ENCODE data around the gene AP2A2.

The AP2A2 gene

GRCh38 chr11:1044160-1044559, 118.5 kb downstream of the AP2A2 start:
- DNase-seq: no peak

GRCh38 chr11:1047595-1048156, 122.0 kb downstream of the AP2A2 start:
- DNase-seq: no peak

GRCh38 chr11:1048375-1049070, 122.9 kb downstream of the AP2A2 start:
- DNase-seq: no peak

- no peak for DNase-seq
Observed at GRCh38 chr11:1049071-1049405, 123.4 kb downstream of the AP2A2 start.

GRCh38 chr11:1049431-1049891, 123.8 kb downstream of the AP2A2 start:
- DNase-seq: peak; percentile 40 to 73

GRCh38 chr11:1049911-1050580, 124.4 kb downstream of the AP2A2 start:
- DNase-seq: no peak

GRCh38 chr11:1050581-1051355, 125.1 kb downstream of the AP2A2 start:
- peak; percentile 25 to 66 for DNase-seq

GRCh38 chr11:1051356-1052132, 125.9 kb downstream of the AP2A2 start:
- DNase-seq: no peak

- no peak for DNase-seq
Observed at GRCh38 chr11:1052133-1053011, 126.7 kb downstream of the AP2A2 start.

GRCh38 chr11:1053121-1053901, 127.6 kb downstream of the AP2A2 start:
- no peak for DNase-seq

GRCh38 chr11:1054143-1055108, 128.8 kb downstream of the AP2A2 start:
- DNase-seq: no peak

GRCh38 chr11:1055109-1055703, 129.5 kb downstream of the AP2A2 start:
- no peak for DNase-seq

GRCh38 chr11:1055990-1056771, 130.5 kb downstream of the AP2A2 start:
- DNase-seq: no peak

GRCh38 chr11:1057806-1058205, 132.1 kb downstream of the AP2A2 start:
- DNase-seq: no peak

GRCh38 chr11:1059759-1060158, 134.1 kb downstream of the AP2A2 start:
- DNase-seq: no peak

- DNase-seq: no peak
Observed at GRCh38 chr11:1060410-1060809, 134.7 kb downstream of the AP2A2 start.

- no peak for DNase-seq
Observed at GRCh38 chr11:1060852-1061616, 135.4 kb downstream of the AP2A2 start.

Data from inflammatory macrophage treated with lipopolysaccharide for 1 hour (primary cell).